CD4-positive, alpha-beta T cell treated with Interleukin-6 for 4 hours (primary cell): ENCODE results near the gene ZDHHC15.
"Not testable (repeated sequence)": the region's sequence is repeated elsewhere in the genome, so short reads cannot be mapped to it uniquely, and the experiment has no call there.

Source experiments
- DNase-seq: peaks from one replicate; pipeline ENCODE4 v3.0.0-alpha.2; 2020; ENCODE audit warnings: mixed read lengths

ZDHHC15 gene

GRCh38 chrX:75522565-75523431 is at the start of gene ZDHHC15:
Gene ZDHHC15, minus strand, starts transcription at chrX:75523037. Its CDS starts 13 bp downstream, at chrX:75523024.
- DNase-seq = peak; percentile 59

GRCh38 chrX:75560544-75560943 is 37.7 kb upstream of the ZDHHC15 start:
- DNase-seq = not testable (repeated sequence)

GRCh38 chrX:75547783-75548182 is 24.9 kb upstream of the ZDHHC15 start:
- no peak for DNase-seq

- no peak for DNase-seq
These were observed 24.1 kb upstream of the ZDHHC15 start for GRCh38 chrX:75546724-75547511.

- no peak for DNase-seq
These were observed 21.9 kb upstream of the ZDHHC15 start for GRCh38 chrX:75544786-75545185.

- DNase-seq = no peak
These were observed 38.9 kb downstream of the ZDHHC15 start for GRCh38 chrX:75483933-75484332.

GRCh38 chrX:75461780-75462179 is 61.1 kb downstream of the ZDHHC15 start:
- DNase-seq = not testable (repeated sequence)

GRCh38 chrX:75421688-75422230 is 101.1 kb downstream of the ZDHHC15 start:
- DNase-seq = no peak

GRCh38 chrX:75407153-75407552 is 115.7 kb downstream of the ZDHHC15 start:
- not testable (repeated sequence) for DNase-seq

GRCh38 chrX:75390470-75390869 is 132.4 kb downstream of the ZDHHC15 start:
- no peak for DNase-seq

- no peak for DNase-seq
These were observed 153.1 kb downstream of the ZDHHC15 start for GRCh38 chrX:75369721-75370120.

GRCh38 chrX:75366861-75367260 is 156.0 kb downstream of the ZDHHC15 start:
- DNase-seq = no peak

- no peak for DNase-seq
These were observed 157.4 kb downstream of the ZDHHC15 start for GRCh38 chrX:75365243-75365975.

GRCh38 chrX:75361788-75362187 is 161.0 kb downstream of the ZDHHC15 start:
- DNase-seq = no peak

- DNase-seq = not testable (repeated sequence)
These were observed 174.2 kb downstream of the ZDHHC15 start for GRCh38 chrX:75348601-75349000.

GRCh38 chrX:75337525-75337924 is 185.3 kb downstream of the ZDHHC15 start:
- DNase-seq = no peak

- no peak for DNase-seq
These were observed 187.7 kb downstream of the ZDHHC15 start for GRCh38 chrX:75335127-75335458.

- DNase-seq = not testable (repeated sequence)
These were observed 188.3 kb downstream of the ZDHHC15 start for GRCh38 chrX:75334407-75335126.

- DNase-seq = no peak
These were observed 195.2 kb downstream of the ZDHHC15 start for GRCh38 chrX:75327607-75328006.
